ENCODE results near the gene APOD. TPM values are rescaled to one million over a fixed set of nuclear protein-coding genes. Genes with fewer than 3 reads are reported as not detected.

Gene APOD
- total RNA-seq, 1 experiment from 2014 or later, result not detected

- DNase-seq (ENCODE audit: low read depth, low spot score), result no peak
- CTCF ChIA-PET, result interaction anchor here (0.5 kb wide), 1 partner anchor 262 kb away, joined by 7 read pairs; no protein-coding TSS in a partner anchor
- Histone ChIP-seq H3K27me3 (ENCODE audit: control insufficient read depth, insufficient read depth, low read length) (no peaks in the 10 kb centered on the region), H3K36me3 (ENCODE audit: control insufficient read depth, insufficient read depth, low read length) (no peaks in the 10 kb centered on the region), H3K9me3 (ENCODE audit: control insufficient read depth, insufficient read depth, low read depth, low read length) (no peaks in the 10 kb centered on the region), H3K27ac (ENCODE audit: low read length) (no peak overlapping the region), H3K4me3 (ENCODE audit: low read depth in 2 of 2, low read length in 2 of 2) (no peak overlapping the region), H3K4me1 (ENCODE audit: control insufficient read depth, insufficient read depth, low read length) (no peaks in the 10 kb centered on the region)
- ATAC-seq, result no peak
- no TSS peak for BruUV-seq (replicated peaks)
- intact Hi-C loops (cut with micrococcal nuclease; ENCODE audit: unreplicated experiment) (no loop called here), in situ Hi-C loops (cut with HindIII; ENCODE audit: low pct_unique_long_range_greater_than_20kb, low sequenced_read_pairs) (no loop called here)
- POLR2A ChIA-PET, result no interaction called here
- no peak for TF ChIP-seq SIN3A (IDR thresholded peaks at IDR 0.05; ENCODE audit: borderline replicate concordance, insufficient read depth, low read depth, low read length)
- no peak for TF ChIP-seq TCF7L2 (IDR thresholded peaks at IDR 0.05; ENCODE audit: low read depth, low read length)
- TF ChIP-seq CTCF (IDR thresholded peaks at IDR 0.05), result no peak
- no peak for TF ChIP-seq POLR2AphosphoS5 (IDR thresholded peaks at IDR 0.05; ENCODE audit: low read depth, low read length)
- TF ChIP-seq REST (IDR thresholded peaks at IDR 0.05; ENCODE audit: insufficient read depth in 1 of 2, low read depth in 2 of 2, low read length in 1 of 2), result no peak
Measured at GRCh38 chr3:195532345-195532744, 51.4 kb downstream of the APOD start.

- intact Hi-C loops (cut with micrococcal nuclease; ENCODE audit: unreplicated experiment) (no loop called here), in situ Hi-C loops (cut with HindIII; ENCODE audit: low pct_unique_long_range_greater_than_20kb, low sequenced_read_pairs) (no loop called here)
- BruUV-seq (replicated peaks), result no TSS peak
- no peak for DNase-seq (ENCODE audit: low read depth, low spot score)
- Histone ChIP-seq H3K27ac (ENCODE audit: low read length) (no peak overlapping the region), H3K4me1 (ENCODE audit: control insufficient read depth, insufficient read depth, low read length) (no peaks in the 10 kb centered on the region), H3K9me3 (ENCODE audit: control insufficient read depth, insufficient read depth, low read depth, low read length) (no peaks in the 10 kb centered on the region), H3K27me3 (ENCODE audit: control insufficient read depth, insufficient read depth, low read length) (no peaks in the 10 kb centered on the region), H3K4me3 (ENCODE audit: low read depth in 2 of 2, low read length in 2 of 2) (no peak overlapping the region), H3K36me3 (ENCODE audit: control insufficient read depth, insufficient read depth, low read length) (no peaks in the 10 kb centered on the region)
- no peak for ATAC-seq
- CTCF ChIA-PET, result no interaction called here
- POLR2A ChIA-PET, result no interaction called here
- TF ChIP-seq REST (IDR thresholded peaks at IDR 0.05; ENCODE audit: insufficient read depth in 1 of 2, low read depth in 2 of 2, low read length in 1 of 2), result no peak
- no peak for TF ChIP-seq POLR2AphosphoS5 (IDR thresholded peaks at IDR 0.05; ENCODE audit: low read depth, low read length)
- no peak for TF ChIP-seq SIN3A (IDR thresholded peaks at IDR 0.05; ENCODE audit: borderline replicate concordance, insufficient read depth, low read depth, low read length)
- no peak for TF ChIP-seq TCF7L2 (IDR thresholded peaks at IDR 0.05; ENCODE audit: low read depth, low read length)
- TF ChIP-seq CTCF (IDR thresholded peaks at IDR 0.05), result no peak
Measured at GRCh38 chr3:195531683-195532082, 52.1 kb downstream of the APOD start.

Data from Panc1 (cell line).